ENCODE data around the gene CAV3. TPM values are rescaled to one million over a fixed set of nuclear protein-coding genes. Genes with fewer than 3 reads are reported as not detected.
"Not testable (repeated sequence)": the region's sequence is repeated elsewhere in the genome, so short reads cannot be mapped to it uniquely, and the experiment has no call there.

CAV3 gene
- not detected for total RNA-seq
- long read RNA-seq, donor 1: 0 reads
- long read RNA-seq, donor 2, partial matches to known transcripts: 0 of 2 reads
- long read RNA-seq, donor 2, other reads (novel, unspliced or antisense): 2 of 2 reads

DNA sequence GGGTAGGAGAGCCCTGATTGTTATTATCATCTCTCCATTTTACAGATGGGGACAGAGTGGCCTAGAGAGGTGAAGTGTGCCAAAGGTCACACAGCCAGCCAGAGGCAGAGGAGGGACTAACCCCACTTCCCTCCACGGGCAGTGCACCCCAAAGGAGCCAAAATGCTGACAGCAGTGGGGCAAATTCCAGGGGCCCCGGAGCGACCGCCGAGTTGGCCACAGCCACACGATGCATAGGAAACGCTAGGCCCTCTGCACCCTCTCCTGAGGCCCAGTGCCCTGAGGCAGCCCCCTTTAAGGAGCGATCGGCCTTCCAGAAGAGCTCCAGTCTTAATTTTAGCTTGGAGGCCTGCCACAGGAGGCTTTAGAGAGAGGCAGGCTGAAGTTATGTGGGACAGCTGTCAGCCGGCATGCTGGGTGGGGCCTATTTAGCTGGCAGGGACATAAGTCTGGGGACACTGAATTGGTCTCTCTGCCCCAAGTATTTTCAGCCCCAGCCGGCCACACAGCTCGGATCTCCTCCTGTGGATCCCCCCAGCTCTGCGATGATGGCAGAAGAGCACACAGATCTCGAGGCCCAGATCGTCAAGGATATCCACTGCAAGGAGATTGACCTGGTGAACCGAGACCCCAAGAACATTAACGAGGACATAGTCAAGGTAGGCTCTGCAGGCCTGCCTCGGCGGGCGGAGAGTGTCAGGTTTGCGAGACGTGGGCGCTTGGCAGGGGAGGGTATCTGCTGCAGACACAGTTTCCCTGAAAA, at the start of gene CAV3:
Gene CAV3 (plus strand): TSS at position 471 of the 763 bp plus-strand sequence. CDS start 75 bp downstream, at position 546.
- no peak for DNase-seq (ENCODE audit: low spot score)
- intact Hi-C loops (cut with DNase I): no loop called here

DNA sequence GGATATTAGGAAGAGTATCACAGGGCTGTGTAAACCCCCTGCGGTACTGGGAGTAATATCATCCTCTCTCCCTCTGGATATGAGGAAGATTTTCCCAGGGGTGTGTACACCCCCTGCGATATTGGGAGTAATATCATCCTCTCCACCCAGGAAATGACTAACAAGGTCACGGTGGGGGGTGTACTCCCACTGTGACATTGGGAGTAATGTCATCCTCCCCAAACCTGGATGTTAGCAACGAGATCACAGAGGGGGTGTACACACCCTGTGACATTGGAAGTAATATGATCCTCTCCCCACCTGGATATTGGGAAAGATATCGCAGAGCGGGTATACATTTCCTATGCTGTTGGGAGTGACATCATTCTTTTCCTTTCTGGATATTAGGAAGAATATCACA, 48.6 kb upstream of the CAV3 start:
- intact Hi-C loops (cut with DNase I); DNase-seq (ENCODE audit: low spot score): not testable (repeated sequence)

DNA sequence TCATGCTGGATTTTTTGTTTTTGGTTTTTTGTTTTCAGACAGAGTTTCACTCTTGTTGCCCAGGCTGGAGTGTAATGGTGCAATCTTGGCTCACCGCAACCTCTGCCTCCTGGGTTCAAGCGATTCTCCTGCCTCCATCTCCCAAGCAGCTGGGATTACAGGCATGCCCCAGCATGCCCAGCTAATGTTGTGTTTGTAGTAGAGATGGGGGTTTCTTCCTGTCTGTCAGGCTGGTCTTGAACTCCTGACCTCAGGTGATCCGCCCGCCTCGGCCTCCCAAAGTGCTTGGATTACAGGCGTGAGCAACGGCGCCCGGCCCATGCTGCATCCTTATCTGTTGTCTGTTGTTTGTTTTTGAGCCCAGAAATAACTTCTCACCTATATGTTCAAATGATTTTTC, 42.3 kb upstream of the CAV3 start:
- intact Hi-C loops (cut with DNase I); DNase-seq (ENCODE audit: low spot score): not testable (repeated sequence)

DNA sequence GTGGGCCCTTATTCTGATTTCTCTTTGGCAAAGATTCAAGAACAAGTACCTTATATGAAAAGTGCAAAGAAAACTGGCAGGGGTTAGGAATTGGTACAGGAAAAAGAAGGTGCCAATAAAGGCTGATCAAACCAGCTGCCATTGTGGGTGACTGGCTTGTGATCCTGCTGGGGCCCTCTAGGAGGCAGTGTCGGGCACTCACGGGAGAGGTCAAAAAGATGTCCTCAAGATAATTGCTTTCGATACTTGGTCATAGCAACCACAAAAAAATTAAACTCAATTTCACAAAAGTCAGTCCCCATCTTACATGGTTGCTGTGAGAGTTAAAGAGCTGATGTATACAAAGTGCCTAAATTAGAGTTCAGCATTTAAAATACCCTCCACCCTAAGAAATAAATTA, 31.0 kb upstream of the CAV3 start:
- intact Hi-C loops (cut with DNase I): loop anchor here in 1 of 2 donors (5.0 kb wide), 1 partner anchor 35 kb away; no protein-coding TSS in a partner anchor
- no peak for DNase-seq (ENCODE audit: low spot score)

DNA sequence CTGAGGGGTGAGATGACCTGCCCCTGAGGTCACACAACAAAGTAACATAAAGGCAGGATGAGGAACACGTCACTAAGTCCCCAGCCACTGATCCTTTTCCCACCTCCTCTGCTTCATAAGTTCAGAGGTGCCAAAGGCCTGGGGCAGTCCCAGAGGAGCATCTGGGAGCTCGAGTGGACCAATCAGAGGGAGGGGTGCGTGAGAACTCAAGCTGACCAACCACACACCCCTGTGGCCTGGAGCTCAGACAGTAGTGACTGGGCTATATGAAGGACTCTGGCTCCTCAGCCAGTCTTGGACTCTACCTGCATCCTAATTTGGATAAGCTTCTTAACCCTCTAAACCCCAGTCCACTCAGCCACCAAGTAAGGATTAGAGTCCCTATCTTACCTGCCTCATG, 28.0 kb upstream of the CAV3 start:
- DNase-seq (ENCODE audit: low spot score): no peak
- intact Hi-C loops (cut with DNase I): no loop called here

DNA sequence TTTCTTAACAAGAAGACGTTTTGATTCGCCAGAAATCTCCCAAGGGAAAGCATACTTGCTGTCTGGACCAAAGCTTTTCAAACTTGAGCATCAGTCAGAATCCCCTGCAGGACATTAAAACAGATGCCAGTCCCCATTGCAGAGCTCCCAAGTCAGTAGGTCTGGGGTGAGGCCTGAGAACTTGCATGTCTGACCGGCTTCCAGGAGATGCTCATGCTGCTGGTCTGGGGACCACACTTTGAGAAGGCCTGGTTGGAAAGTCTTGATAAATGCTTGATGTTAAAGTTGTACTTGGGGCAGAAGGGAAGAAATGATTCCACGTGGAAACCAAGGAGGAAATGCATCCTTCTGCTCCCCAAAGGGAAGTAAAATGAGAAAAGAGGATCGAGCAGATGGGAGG, 24.3 kb upstream of the CAV3 start:
- no peak for DNase-seq (ENCODE audit: low spot score)
- intact Hi-C loops (cut with DNase I): no loop called here

DNA sequence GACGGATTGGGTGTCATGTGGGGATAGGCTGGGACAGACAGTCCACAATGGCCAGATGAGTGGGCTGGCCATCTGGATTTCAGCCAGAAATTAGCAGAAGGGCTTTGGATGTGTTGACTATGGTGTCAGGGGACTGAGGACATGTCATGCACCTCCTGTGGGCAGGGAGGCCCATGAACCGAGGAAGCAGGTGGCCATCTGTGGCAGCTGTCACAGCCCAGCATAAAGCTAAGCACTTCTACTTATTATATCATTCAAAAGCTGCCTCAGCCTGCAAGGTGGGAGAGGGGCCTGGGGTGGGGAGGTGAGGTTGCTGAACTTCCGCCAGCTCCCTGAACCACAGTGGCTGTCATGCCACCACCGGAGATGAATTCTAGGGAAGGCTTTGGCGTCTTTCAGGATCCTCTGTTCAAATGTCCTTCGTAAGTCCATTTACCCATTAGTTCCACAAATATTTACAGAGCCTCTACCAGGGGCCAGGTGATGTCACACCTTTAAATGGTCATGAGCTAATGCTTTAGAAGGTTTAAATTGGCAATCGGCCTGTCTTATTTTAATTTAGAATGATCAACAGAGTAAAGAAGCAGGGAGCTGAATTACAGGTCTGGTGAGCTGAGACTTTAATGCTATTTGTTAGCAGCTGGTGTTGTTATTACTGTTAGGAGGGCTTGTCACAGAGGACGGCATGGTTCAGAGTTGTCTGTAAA, 23.6 kb upstream of the CAV3 start:
- intact Hi-C loops (cut with DNase I): no loop called here

DNA sequence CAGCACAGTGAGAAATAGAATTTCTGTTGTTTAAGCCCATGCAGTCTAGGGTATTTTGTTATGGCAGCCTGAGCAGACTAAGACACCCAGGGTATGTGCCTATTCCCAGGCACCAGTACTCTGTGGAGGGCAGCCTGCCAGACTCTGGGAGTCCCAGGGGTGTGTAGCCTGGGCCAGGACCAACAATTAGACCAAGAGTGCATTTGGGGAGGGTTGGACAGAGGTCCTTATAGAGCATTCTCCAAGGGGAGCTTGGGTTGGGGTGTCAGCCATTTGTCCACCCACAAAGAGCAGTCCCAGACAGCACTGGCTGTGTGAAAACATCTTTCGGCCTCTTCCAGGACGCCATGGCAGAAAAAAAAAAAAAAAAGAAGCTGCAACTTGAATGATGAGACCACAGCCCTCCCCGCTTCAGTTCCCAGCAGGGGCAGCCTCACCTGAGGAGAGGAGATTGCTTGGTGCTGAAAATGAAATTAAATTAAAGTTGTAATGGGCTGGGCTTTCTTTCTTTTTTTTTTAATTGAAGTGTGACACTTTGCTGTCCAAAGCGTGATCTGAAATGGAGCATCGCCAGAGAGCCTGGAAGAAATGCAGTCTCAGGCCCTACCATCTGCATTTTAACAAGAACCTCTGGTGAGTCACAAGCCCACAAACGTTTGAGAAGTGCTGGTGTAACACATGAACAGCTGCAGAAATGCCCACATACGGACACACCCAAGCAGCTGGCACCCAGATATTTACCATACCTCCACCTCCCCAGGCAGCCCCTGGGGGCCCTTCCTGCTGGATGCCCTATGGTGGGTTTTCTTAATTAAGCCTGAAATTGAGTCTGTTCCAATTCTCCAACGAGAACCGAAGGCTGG, 21.3 kb upstream of the CAV3 start:
- intact Hi-C loops (cut with DNase I): no loop called here
- DNase-seq (ENCODE audit: low spot score): no peak

More for the DNA sequence above, 23.6 kb upstream of the CAV3 start:
- DNase-seq (ENCODE audit: low spot score): no peak

DNA sequence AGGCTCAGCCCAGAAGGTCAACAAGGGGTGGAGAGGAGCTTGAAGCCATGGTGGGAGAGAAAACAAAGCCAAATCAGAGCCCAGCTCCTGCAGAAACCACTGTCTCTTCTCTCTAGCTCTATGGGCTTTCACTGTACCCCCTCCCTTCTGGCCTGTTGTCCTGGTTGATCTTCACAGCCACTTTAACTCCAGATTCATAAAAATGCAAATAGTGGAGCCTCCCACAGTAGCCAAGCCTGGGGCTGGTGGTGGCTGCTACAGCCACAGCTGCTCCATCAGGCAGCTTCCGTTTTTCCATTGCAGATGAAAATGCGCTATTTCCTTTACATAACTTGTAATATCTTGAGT, 20.7 kb upstream of the CAV3 start:
- DNase-seq (ENCODE audit: low spot score): no peak
- intact Hi-C loops (cut with DNase I): no loop called here

DNA sequence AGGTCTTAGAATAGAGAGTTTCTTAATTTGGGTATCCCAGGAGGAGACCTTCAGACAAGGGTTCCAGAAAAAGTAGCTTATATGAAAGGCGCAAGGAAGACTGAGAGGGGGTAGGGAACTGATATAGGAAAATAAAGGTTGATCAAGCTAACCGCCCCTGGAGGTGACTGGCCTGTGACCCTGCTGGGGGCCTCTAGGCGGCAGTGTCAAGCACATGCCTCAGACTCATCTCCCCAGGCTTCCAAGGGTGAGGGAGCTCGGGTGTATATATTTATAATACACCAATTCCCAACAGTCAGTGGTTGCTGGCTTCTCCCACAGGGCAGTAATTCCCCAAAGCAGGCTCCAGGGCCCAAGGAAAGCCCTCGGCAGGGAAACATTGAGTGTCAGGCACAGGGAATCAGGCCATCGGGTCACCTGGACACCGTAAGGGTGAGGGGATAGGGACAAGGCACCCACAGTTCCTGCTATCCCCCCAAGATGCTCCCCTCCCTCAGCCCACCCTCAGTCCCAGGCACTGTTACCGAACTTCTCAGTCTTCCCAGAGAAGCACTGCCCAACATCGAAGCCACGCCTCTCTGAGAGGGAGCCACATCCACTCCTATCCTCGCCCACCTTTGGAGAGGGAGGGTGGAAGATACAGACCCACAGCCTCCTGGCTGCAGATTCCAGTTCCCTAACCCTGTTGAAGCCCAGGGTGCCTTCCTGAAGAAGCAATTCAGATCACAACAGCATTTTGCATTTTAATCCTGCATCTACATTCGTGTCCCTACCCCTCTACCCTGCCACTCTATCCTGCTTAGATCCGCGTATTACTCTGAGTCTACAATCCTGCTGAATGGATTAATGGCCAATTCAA, 19.5 kb upstream of the CAV3 start:
- intact Hi-C loops (cut with DNase I): no loop called here

DNA sequence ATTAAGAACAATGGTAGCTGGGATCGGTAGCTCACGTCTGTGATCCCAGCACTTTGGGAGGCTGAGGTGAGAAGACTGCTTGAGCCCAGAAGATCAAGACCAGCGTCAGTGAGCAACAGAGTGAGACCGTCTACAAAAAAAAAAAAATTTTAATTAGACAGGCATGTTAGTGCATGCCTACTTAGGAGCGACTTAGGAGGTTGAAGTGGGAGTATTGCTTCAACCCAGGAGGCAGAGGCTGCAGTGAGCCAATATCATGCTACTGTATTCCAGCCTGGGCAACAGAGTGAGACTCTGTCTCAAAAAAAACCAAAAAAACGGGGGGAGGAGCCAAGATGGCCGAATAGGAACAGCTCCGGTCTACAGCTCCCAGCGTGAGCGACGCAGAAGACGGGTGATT, 17.8 kb upstream of the CAV3 start:
- DNase-seq (ENCODE audit: low spot score); intact Hi-C loops (cut with DNase I): not testable (repeated sequence)

More for the DNA sequence above, 19.5 kb upstream of the CAV3 start:
- no peak for DNase-seq (ENCODE audit: low spot score)

DNA sequence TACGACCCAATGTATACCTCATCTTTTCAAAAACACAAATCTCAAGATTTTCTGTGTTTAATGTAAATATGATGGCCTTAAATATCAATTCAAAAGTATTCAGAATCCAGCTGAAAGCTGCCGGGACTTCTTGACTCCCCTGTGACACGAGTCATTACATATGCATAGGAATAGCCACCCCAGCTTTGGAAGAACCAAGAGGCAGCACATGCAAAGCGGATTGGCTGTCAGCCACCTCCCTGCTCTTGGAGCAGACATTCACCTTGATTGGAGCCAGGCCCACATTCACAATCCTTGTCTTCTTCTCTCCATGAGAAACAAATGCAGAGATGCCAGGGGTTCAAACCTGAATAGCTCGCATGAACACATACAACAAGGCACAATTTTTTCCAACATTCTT, 10.8 kb upstream of the CAV3 start:
- intact Hi-C loops (cut with DNase I): no loop called here
- no peak for DNase-seq (ENCODE audit: low spot score)

DNA sequence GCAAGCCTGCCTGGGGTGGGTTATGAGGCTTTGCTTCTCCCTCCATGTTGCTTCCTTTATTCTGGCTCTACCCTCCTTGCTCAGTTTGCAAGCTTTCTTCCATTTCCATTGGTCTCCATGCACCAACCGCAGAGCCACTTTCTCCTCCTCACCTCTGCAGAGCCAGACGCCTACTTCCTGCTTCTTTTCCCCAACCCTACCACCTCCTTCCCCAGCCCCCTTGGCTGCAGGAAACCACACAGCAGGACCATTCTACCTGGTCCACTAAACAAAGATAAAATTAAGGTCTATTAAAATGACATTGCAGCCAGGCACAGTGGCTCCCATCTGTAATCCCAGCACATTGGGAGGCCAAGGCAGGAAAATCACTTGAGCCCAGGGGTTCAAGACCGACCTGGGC, 10.0 kb upstream of the CAV3 start:
- intact Hi-C loops (cut with DNase I): no loop called here
- no peak for DNase-seq (ENCODE audit: low spot score)

DNA sequence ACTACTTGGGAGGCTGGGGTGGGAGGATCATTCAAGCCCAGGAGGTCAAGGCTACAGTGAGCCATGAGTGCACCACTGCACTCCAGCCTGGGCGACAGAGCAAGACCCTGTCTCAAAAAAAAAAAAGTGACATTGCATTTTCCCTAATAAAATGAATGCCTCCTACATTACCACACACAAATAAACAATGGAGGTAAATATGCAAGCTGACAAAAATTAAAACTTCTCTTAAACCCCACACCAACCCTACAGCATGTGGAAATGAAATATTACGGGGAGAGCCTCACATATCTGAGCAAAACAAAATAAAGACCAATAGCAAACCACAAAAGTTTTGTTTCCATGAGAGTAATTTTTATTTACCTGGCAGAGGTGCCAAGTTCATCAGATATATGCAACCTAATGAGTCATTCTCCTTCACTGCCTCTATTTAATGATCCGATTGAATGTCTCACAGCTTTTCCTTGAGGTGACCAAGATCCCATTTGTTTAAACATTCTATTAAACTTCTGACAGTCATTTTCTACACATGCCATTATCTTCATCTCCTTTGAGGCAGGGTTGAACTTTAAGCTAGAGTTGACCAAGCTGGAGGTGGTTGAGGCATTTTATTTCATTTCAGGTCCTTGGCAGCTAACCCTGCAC, 9.4 kb upstream of the CAV3 start:
- intact Hi-C loops (cut with DNase I): no loop called here
- DNase-seq (ENCODE audit: low spot score): no peak

DNA sequence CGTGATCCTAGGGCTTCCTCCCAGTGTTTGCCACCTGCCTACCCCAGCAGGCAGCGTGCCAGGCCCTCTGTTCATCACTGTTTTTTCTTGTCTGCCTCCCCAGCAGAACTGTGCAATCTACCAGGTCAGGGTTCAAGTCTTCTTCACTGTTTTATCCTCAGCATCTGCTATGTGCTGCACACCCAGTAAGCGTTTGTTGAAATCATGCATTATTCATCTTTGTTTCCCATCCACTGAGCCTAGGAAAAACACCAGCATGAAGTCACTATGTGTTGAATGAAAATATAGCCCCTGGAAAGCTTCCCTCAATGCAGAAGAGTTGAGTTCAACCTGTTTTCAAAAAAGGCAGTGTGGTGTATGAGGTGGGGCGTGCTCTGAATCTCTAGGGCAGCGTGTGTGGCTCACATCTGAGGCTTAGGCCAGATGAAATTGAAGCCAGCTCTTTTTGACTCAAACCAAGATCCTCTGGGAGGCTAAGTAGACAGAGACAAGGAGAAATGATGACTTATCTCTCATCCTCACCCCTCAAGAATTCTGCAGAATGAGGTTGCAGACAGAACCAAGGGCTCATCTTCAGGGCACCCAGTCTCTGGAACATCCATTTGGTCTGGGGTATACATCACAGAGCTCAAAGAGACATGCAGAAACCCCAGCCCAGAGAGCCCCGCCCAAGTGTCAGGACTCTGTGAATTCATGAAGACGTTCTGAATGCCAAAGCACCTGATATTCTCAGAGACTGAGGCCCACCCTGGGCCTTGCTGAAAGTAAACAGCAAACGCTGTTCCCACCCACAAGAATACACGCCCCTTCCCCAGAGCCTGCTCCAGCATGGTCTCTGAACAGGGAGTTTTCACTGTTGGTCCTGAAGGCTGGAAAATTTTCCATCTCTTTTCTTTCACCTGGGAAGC, 5.7 kb upstream of the CAV3 start:
- intact Hi-C loops (cut with DNase I): no loop called here
- no peak for DNase-seq (ENCODE audit: low spot score)

DNA sequence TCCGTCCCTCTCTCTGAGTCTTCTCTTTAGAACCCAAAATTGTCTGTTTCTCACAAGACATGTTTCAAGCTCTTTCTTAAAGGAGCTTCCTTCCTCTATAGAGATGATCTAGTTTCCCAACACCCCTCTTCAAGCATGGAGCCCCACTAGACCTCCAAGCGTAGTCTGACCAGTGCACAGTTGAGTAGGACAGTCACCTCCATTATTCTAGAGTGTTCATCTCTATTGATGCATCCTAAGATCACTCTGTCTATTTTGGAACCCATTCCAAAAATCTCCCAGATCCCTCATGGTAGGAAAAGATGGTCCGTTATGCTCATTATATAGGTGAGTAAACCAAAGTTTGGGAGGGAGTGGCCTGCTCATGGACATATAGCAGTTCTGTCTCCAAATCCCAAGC, 4.1 kb upstream of the CAV3 start:
- intact Hi-C loops (cut with DNase I): no loop called here
- no peak for DNase-seq (ENCODE audit: low spot score)

DNA sequence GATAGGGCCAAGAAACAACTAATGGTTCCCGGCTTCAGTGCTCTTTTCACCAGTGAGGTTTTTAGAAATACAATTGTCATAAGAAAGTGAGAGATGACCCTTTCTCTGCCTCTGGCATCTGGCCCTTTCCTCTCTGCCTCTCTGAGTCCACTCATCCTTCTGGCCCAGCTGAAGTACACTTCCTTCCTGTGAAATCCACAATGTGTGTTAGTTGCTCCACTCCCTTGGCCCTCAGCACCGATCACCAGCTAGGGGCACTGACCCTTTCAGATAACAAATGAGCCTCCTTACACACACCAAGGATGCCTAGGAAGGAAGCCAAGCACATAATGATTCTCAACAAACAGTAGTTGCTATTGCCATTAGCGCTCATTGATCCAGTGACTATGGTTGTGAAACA, 2.9 kb upstream of the CAV3 start:
- no peak for DNase-seq (ENCODE audit: low spot score)
- intact Hi-C loops (cut with DNase I): no loop called here
